HUES64 (cell line): ENCODE data around the gene EDIL3.

Experiments used
- H3K27ac ChIP-seq: 2 replicates; pipeline ENCODE4 v1.7.0; 2013; ENCODE audit warnings: low read depth, low read length, inconsistent platforms
- H3K27me3 ChIP-seq: 2 replicates; pipeline ENCODE4 v1.6.1; 2013; ENCODE audit warnings: mild to moderate bottlenecking, low read length; ENCODE audit not compliant: insufficient read depth
- H3K36me3 ChIP-seq: 2 replicates; pipeline ENCODE4 v1.6.1; 2013; ENCODE audit warnings: mild to moderate bottlenecking, low read length; ENCODE audit not compliant: insufficient read depth
- H3K4me1 ChIP-seq: 2 replicates; pipeline ENCODE4 v1.6.1; 2013; ENCODE audit warnings: mild to moderate bottlenecking, low read length, moderate library complexity; ENCODE audit not compliant: insufficient read depth
- H3K4me3 ChIP-seq: 2 replicates; pipeline ENCODE4 v1.5.1; 2013; ENCODE audit warnings: mild to moderate bottlenecking, low read length, moderate library complexity
- H3K9ac ChIP-seq: 2 replicates; pipeline ENCODE4 v1.6.1; 2013; ENCODE audit warnings: mild to moderate bottlenecking, low read depth, low read length
- H3K9me3 ChIP-seq: 2 replicates; pipeline ENCODE4 v1.6.1; 2013; ENCODE audit warnings: low read depth, low read length; ENCODE audit not compliant: insufficient read depth
- WGBS: fragments of 150-250, 120-280 bp; methylation state at CpG from one replicate; pipeline ENCODE4 v1.1.7; 2013; ENCODE audit warnings: missing lambda C conversion rate; 5-methylcytosine and 5-hydroxymethylcytosine counted together

The EDIL3 gene

DNA sequence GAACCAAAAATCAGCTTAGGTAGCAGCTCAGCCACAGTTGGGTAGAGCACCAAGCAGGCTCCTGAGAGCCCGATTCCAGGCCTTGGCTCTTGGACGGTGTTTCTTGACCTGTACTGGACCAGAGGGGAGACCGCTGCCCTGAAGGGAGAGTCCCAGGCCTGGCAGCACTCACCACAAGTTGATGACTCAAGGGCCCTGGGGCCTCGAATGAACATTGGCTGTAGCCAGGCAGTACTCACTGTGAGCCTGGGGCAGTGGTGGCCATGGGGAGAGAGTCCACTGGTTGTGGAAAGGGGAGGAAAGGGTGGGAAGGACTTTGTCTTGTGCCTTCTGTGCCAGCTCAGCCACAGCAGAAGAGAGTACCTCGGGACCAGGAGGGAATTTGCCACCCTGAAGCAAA is 166.1 kb downstream of the EDIL3 start:
- Histone ChIP-seq H3K9ac (no peak overlapping the region), H3K27me3 (no peaks in the 10 kb centered on the region), H3K4me3 (no peak overlapping the region), H3K27ac (no peak overlapping the region), H3K9me3 (no peaks in the 10 kb centered on the region), H3K36me3 (no peaks in the 10 kb centered on the region), H3K4me1 (no peaks in the 10 kb centered on the region)
- 80% methylated on average over 5 of the region's 5 CpGs for WGBS

- 100% methylated on average over 1 of the region's 3 CpGs for WGBS
- H3K4me3 ChIP-seq, result no peak overlapping the region
- H3K36me3 ChIP-seq, result no peaks in the 10 kb centered on the region
- no peaks in the 10 kb centered on the region for H3K4me1 ChIP-seq
- no peaks in the 10 kb centered on the region for H3K27me3 ChIP-seq
- no peak overlapping the region for H3K9ac ChIP-seq
- H3K27ac ChIP-seq, result no peak overlapping the region
- no peaks in the 10 kb centered on the region for H3K9me3 ChIP-seq
These were observed 169.2 kb downstream of the EDIL3 start for GRCh38 chr5:84215521-84215920.

GRCh38 chr5:84213861-84214260 is 170.8 kb downstream of the EDIL3 start:
- H3K9ac ChIP-seq, result no peak overlapping the region
- no peaks in the 10 kb centered on the region for H3K36me3 ChIP-seq
- no peaks in the 10 kb centered on the region for H3K4me1 ChIP-seq
- H3K27ac ChIP-seq, result no peak overlapping the region
- H3K9me3 ChIP-seq, result no peaks in the 10 kb centered on the region
- H3K27me3 ChIP-seq, result no peaks in the 10 kb centered on the region
- WGBS, result no CpG with 5 or more reads among the region's 1 CpG
- no peak overlapping the region for H3K4me3 ChIP-seq

GRCh38 chr5:84213212-84213611 is 171.5 kb downstream of the EDIL3 start:
- Histone ChIP-seq H3K4me1 (no peaks in the 10 kb centered on the region), H3K4me3 (no peak overlapping the region), H3K27me3 (no peaks in the 10 kb centered on the region), H3K9ac (no peak overlapping the region), H3K36me3 (no peaks in the 10 kb centered on the region), H3K9me3 (no peaks in the 10 kb centered on the region), H3K27ac (no peak overlapping the region)
- 100% methylated on average over 1 of the region's 1 CpG for WGBS

GRCh38 chr5:84204772-84205171 is 179.9 kb downstream of the EDIL3 start:
- 90% methylated on average over 5 of the region's 6 CpGs for WGBS
- Histone ChIP-seq H3K27ac (no peak overlapping the region), H3K36me3 (no peaks in the 10 kb centered on the region), H3K9ac (no peak overlapping the region), H3K9me3 (no peaks in the 10 kb centered on the region), H3K4me3 (no peak overlapping the region), H3K27me3 (no peaks in the 10 kb centered on the region), H3K4me1 (no peaks in the 10 kb centered on the region)

DNA sequence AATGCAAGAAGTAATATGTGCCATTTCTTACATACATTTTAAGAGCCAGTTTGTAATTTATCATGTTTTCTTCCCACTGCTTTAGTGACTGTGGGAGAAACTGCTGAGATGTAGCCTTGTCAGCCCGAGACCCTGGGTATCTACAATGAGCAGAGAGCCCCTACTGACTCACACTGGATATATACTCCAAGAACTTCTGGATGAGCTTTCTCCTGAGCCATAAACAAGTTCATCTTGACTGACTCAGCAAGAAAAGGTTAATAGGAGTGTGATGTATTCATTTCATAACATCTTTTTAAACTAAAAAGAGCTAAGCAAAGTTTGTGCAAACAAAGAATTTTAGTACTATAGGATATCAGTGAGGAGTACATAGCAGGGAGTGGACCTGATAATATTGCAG is 182.5 kb downstream of the EDIL3 start:
- WGBS, result 81% methylated on average over 1 of the region's 1 CpG
- no peaks in the 10 kb centered on the region for H3K36me3 ChIP-seq
- H3K27ac ChIP-seq, result no peak overlapping the region
- H3K9me3 ChIP-seq, result no peaks in the 10 kb centered on the region
- no peak overlapping the region for H3K4me3 ChIP-seq
- H3K27me3 ChIP-seq, result no peaks in the 10 kb centered on the region
- H3K9ac ChIP-seq, result no peak overlapping the region
- H3K4me1 ChIP-seq, result no peaks in the 10 kb centered on the region

DNA sequence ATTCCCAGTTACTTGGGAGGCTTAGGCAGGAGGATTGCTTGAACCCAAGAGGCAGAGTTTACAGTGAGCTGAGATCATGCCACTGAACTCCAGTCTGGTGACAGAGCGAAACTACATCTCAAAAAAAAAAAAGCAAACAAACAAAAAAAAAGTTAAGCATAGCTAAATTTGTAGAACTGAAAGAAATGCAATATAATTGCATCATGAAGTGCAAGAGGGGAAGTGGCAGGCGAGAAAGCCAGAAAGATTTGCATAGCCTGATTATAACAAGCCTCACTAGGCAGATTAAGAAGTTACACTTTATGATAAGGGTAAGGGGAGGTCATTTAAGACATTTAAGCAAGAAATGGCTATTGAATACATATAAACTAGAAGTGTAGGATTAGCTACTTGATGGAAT is 187.1 kb downstream of the EDIL3 start:
- Histone ChIP-seq H3K36me3 (no peaks in the 10 kb centered on the region), H3K27me3 (no peaks in the 10 kb centered on the region), H3K4me1 (no peaks in the 10 kb centered on the region), H3K9ac (no peak overlapping the region), H3K4me3 (no peak overlapping the region), H3K9me3 (no peaks in the 10 kb centered on the region), H3K27ac (no peak overlapping the region)
- WGBS, result 93% methylated on average over 1 of the region's 2 CpGs

DNA sequence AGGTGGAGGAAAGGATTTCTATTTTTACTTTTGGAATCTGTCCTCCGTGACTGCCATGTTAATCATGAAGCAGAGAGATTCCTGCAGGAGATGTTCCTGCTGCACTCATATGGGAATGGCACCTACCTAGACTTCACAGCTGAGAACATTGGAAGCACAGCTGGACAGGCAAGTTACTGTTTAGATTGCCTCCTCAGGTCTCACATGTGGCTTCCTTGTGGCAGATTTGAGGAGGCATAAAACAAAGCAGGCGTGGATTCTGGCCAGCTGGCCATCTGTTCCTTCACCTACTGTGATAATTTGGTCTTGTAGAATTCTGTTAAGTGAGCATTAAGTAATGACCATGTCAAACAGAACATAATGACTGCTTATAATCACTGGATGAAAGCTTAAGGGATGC is 193.4 kb downstream of the EDIL3 start:
- 88% methylated on average over 2 of the region's 2 CpGs for WGBS
- Histone ChIP-seq H3K36me3 (no peaks in the 10 kb centered on the region), H3K27me3 (no peaks in the 10 kb centered on the region), H3K4me1 (no peaks in the 10 kb centered on the region), H3K9ac (no peak overlapping the region), H3K4me3 (no peak overlapping the region), H3K9me3 (no peaks in the 10 kb centered on the region), H3K27ac (no peak overlapping the region)

- no peaks in the 10 kb centered on the region for H3K9me3 ChIP-seq
- no peak overlapping the region for H3K4me3 ChIP-seq
- WGBS, result 100% methylated on average over 1 of the region's 1 CpG
- H3K27ac ChIP-seq, result no peak overlapping the region
- no peaks in the 10 kb centered on the region for H3K4me1 ChIP-seq
- no peak overlapping the region for H3K9ac ChIP-seq
- H3K36me3 ChIP-seq, result no peaks in the 10 kb centered on the region
- no peaks in the 10 kb centered on the region for H3K27me3 ChIP-seq
These were observed 199.8 kb downstream of the EDIL3 start for GRCh38 chr5:84184857-84185256.

DNA sequence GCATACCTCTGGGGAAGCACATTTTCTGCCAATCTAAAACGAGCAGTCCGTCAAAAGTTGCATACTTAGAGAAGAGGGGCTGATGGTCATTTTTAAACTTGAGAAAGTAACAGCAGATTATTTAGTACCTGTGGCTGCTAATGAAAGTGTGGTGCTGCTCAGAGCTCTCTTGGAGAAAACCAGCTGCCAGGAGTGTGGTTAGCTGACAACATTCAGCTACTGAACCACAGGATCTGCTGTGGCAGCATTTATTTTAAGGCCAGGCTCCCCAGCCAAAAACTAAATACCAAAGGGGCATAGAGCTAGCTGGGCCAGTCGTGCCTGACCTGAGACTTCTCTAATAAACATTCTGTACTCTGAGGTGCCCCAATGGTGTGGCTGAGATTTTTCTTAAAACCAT is 203.6 kb downstream of the EDIL3 start:
- Histone ChIP-seq H3K4me1 (no peaks in the 10 kb centered on the region), H3K9me3 (no peaks in the 10 kb centered on the region), H3K4me3 (no peak overlapping the region), H3K27ac (no peak overlapping the region), H3K9ac (no peak overlapping the region), H3K27me3 (no peaks in the 10 kb centered on the region), H3K36me3 (no peaks in the 10 kb centered on the region)
- WGBS, result 93% methylated on average over 3 of the region's 3 CpGs

GRCh38 chr5:84168841-84169240 is 215.8 kb downstream of the EDIL3 start:
- Histone ChIP-seq H3K4me3 (no peak overlapping the region), H3K9ac (no peak overlapping the region), H3K9me3 (no peaks in the 10 kb centered on the region), H3K27me3 (no peaks in the 10 kb centered on the region), H3K4me1 (no peaks in the 10 kb centered on the region), H3K36me3 (no peaks in the 10 kb centered on the region), H3K27ac (no peak overlapping the region)
- WGBS, result 91% methylated on average over 2 of the region's 2 CpGs

DNA sequence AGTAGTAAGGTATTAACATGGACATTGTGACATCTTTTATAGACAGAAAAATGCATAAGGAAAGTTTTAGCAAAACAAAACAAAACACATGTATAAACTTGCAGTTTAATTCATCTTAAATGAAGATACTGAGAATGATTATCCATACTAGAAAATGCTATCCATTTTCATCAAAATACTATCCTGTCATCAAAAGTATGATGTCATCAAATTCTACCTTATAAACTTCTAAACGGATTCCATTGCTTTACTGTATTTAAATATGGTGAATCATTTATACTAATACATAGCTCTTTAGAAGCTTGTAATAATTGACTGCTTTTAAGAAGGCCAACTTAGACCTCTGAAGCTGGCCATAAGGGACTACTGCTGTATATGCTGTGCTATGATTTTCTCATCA is 221.0 kb downstream of the EDIL3 start:
- WGBS, result no CpG with 5 or more reads among the region's 1 CpG
- no peak overlapping the region for H3K9ac ChIP-seq
- no peaks in the 10 kb centered on the region for H3K27me3 ChIP-seq
- H3K9me3 ChIP-seq, result no peaks in the 10 kb centered on the region
- H3K36me3 ChIP-seq, result no peaks in the 10 kb centered on the region
- no peaks in the 10 kb centered on the region for H3K4me1 ChIP-seq
- no peak overlapping the region for H3K27ac ChIP-seq
- no peak overlapping the region for H3K4me3 ChIP-seq
